Esophagus muscularis mucosa (tissue), 3 donors: ENCODE data around the gene MAP6.

Experiments used
- CTCF ChIP-seq, 3 experiments: fragments of 200-600 bp in 2 of 3; fragments of 450-650 bp in 1 of 3; sonication (generic) in 2 of 3; IDR thresholded peaks; one replicate each; pipeline ENCODE4 v1.5.1; 2017 to 2019; ENCODE audit warnings: antibody characterized with exemption in 3 of 3, mild to moderate bottlenecking in 2 of 3, moderate library complexity in 1 of 3
- EP300 ChIP-seq: sonication (generic); formaldehyde crosslinking; IDR thresholded peaks from one replicate; pipeline ENCODE4 v1.6.1; 2017; ENCODE audit warnings: antibody characterized with exemption

- TF ChIP-seq CTCF (IDR thresholded peaks at IDR 0.05) = no peak
- TF ChIP-seq EP300 = no peak
Measured at GRCh38 chr11:75562836-75563484, 105.9 kb downstream of the MAP6 start.
